ENCODE data around the gene SRSF10.
A peak's percentile ranks its signal among the peaks of the same experiment; 100 is the strongest.

DNA sequence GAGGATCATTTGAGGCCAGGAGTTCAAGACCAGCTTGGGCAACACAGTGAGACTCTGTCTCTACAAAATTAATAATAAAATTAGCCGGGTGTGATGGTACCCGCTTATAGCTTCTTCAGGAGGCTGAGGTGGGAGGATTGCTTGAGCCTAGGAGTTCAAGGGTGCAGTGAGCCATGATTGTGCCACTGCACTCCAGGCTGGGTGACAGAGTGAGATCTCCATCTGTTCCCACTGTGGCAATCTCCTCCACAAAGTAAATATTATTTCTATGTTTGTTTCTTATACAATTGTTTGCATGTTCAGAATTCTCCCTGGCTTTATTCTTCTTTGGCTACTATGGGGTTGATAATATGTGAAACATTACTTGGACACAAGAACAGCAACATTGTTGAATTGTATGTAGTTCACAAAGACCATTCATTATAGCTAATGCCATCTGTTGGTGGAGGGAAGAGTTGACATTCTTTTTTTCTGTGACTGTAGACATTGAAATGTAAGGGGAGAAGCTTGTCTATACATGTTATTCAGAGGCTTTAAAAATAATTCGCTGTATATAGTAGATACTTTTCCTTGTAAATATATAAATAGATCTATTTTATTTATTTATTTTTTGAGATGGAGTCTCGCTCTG lies 47.8 kb upstream of the SRSF10 start:
- TF ChIP-seq IRF1 (CRISPR knock-in tag; IDR thresholded peaks at IDR 0.05; ENCODE audit: borderline replicate concordance) (no peak), ZBTB7A (IDR thresholded peaks at IDR 0.05; ENCODE audit: borderline replicate concordance, control insufficient read depth, low read depth, low read length) (no peak), CTCF (IDR thresholded peaks at IDR 0.05 in 2 of 3, conservative IDR thresholded peaks at IDR 0.05 in 1 of 3; ENCODE audit: insufficient read depth in 2 of 3, low read depth in 1 of 3, low read length in 3 of 3) (peak; percentile 31 to 71 (median 43); a peak in 4 of 6 replicates), SMC3 (conservative IDR thresholded peaks at IDR 0.05; ENCODE audit: insufficient read depth, low read depth, low read length) (peak; percentile 37; the same call in 1 of the 2 replicates), POLR2AphosphoS5 (IDR thresholded peaks at IDR 0.05; ENCODE audit: control insufficient read depth, insufficient read depth, low read depth, low read length) (no peak), MTA3 (IDR thresholded peaks at IDR 0.05; ENCODE audit: borderline replicate concordance) (no peak)

Measured in K562 (cell line).